Measurements from ENCODE around the gene RIGI. TPM values are rescaled to one million over a fixed set of nuclear protein-coding genes. Genes with fewer than 3 reads are reported as not detected.

Gene RIGI
- total and polyA plus RNA-seq, 2 donors (not counting 1 experiment from before 2014, with no cell fraction given) = 7.6 to 24.9 TPM

DNA sequence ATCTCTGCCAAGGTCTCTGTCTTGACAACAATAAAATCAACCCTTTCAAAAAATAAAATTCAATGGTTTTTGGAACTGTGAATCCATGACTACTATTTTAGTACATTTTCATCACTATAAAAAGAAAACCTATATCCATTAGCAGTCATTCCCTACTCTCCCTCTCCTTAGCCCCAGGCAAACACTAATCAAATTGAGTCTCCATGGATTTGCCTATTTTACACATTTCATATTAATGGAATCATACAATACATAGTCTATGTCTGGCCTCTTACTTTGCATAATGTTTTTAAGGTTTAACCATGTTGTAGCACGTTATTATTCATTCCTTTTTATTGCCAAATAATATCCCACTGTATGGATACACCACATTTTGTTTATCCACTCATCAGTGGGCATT is 24.1 kb downstream of the RIGI start:
- Histone ChIP-seq H3K9me3 (ENCODE audit: control extremely low read depth in 1 of 3, control insufficient read depth in 2 of 3, insufficient read depth in 1 of 3, low read length in 2 of 3) (no peaks in the 10 kb centered on the region), H3K36me3 (replicated peaks in 1 of 2; ENCODE audit: control extremely low read depth in 1 of 2, control insufficient read depth in 1 of 2, extremely low read depth in 1 of 2, insufficient read depth in 2 of 2, low read length in 1 of 2) (peaks cover 6 to 34% of the 10 kb centered on the region in 2 experiments), H3K79me2 (ENCODE audit: control insufficient read depth, insufficient read depth, low read length) (peaks cover 7% of the 10 kb centered on the region), H4K20me1 (ENCODE audit: control insufficient read depth, insufficient read depth, low read length, poor library complexity, severe bottlenecking) (peaks cover 15% of the 10 kb centered on the region), H3K9ac (ENCODE audit: low read length) (no peak overlapping the region), H3K4me2 (replicated peaks; ENCODE audit: low read depth, low read length, poor library complexity, severe bottlenecking) (no peak overlapping the region), H3K4me3 (ENCODE audit: control extremely low read depth in 1 of 5, extremely low read depth in 1 of 5, insufficient read depth in 1 of 5, low read depth in 2 of 5, low read length in 4 of 5) (no peak overlapping the region), H3K27ac (ENCODE audit: low read length in 2 of 2) (no peak overlapping the region), H3K27me3 (replicated peaks in 1 of 4; ENCODE audit: control extremely low read depth in 1 of 4, control insufficient read depth in 3 of 4, insufficient read depth in 4 of 4, low read length in 3 of 4) (no peaks in the 10 kb centered on the region), H2AFZ (ENCODE audit: insufficient read depth, low read depth, low read length, poor library complexity, severe bottlenecking) (no peak overlapping the region), H3K4me1 (ENCODE audit: control insufficient read depth in 2 of 2, insufficient read depth in 2 of 2, low read length in 2 of 2) (no peaks in the 10 kb centered on the region)
- H3K27ac Mint-ChIP-seq = no peak overlapping the region
- intact Hi-C loops (cut with micrococcal nuclease) = no loop called here
- H3K4me3 Mint-ChIP-seq = no peak overlapping the region
- no peaks in the 10 kb centered on the region for H3K4me1 Mint-ChIP-seq
- no peaks in the 10 kb centered on the region for H3K9me3 Mint-ChIP-seq (ENCODE audit: insufficient read depth)
- no peaks in the 10 kb centered on the region for H3K27me3 Mint-ChIP-seq
- TF ChIP-seq CTCF (IDR thresholded peaks at IDR 0.05) (no peak), EZH2 (IDR thresholded peaks at IDR 0.05; ENCODE audit: borderline replicate concordance, insufficient read depth, low read depth, low read length, poor library complexity, severe bottlenecking) (no peak)
- POLR2A ChIA-PET = no interaction called here
- no CpG with 5 or more reads among the region's 1 CpG for WGBS (ENCODE audit: insufficient coverage)
- ATAC-seq (ENCODE audit: low read depth) (no peak), DNase-seq (no peak)
- CTCF ChIA-PET = no interaction called here

GRCh38 chr9:32500768-32501167 is 25.2 kb downstream of the RIGI start:
- Histone ChIP-seq H3K27me3 (replicated peaks in 1 of 4; ENCODE audit: control extremely low read depth in 1 of 4, control insufficient read depth in 3 of 4, insufficient read depth in 4 of 4, low read length in 3 of 4) (no peaks in the 10 kb centered on the region), H3K36me3 (replicated peaks in 1 of 2; ENCODE audit: control extremely low read depth in 1 of 2, control insufficient read depth in 1 of 2, extremely low read depth in 1 of 2, insufficient read depth in 2 of 2, low read length in 1 of 2) (peaks cover 11 to 42% of the 10 kb centered on the region in 2 experiments), H3K9me3 (ENCODE audit: control extremely low read depth in 1 of 3, control insufficient read depth in 2 of 3, insufficient read depth in 1 of 3, low read length in 2 of 3) (no peaks in the 10 kb centered on the region), H3K4me1 (ENCODE audit: control insufficient read depth in 2 of 2, insufficient read depth in 2 of 2, low read length in 2 of 2) (no peaks in the 10 kb centered on the region), H3K79me2 (ENCODE audit: control insufficient read depth, insufficient read depth, low read length) (peaks cover 2% of the 10 kb centered on the region), H3K4me2 (replicated peaks; ENCODE audit: low read depth, low read length, poor library complexity, severe bottlenecking) (no peak overlapping the region), H4K20me1 (ENCODE audit: control insufficient read depth, insufficient read depth, low read length, poor library complexity, severe bottlenecking) (peaks cover 15% of the 10 kb centered on the region), H3K4me3 (ENCODE audit: control extremely low read depth in 1 of 5, extremely low read depth in 1 of 5, insufficient read depth in 1 of 5, low read depth in 2 of 5, low read length in 4 of 5) (no peak overlapping the region), H3K27ac (ENCODE audit: low read length in 2 of 2) (no peak overlapping the region), H3K9ac (ENCODE audit: low read length) (no peak overlapping the region), H2AFZ (ENCODE audit: insufficient read depth, low read depth, low read length, poor library complexity, severe bottlenecking) (no peak overlapping the region)
- WGBS (ENCODE audit: insufficient coverage) = 86% methylated on average over 1 of the region's 2 CpGs
- ChIA-PET CTCF (no interaction called here), POLR2A (no interaction called here)
- ATAC-seq (ENCODE audit: low read depth) = no peak
- Mint-ChIP-seq H3K27me3 (no peaks in the 10 kb centered on the region), H3K27ac (no peak overlapping the region), H3K9me3 (ENCODE audit: insufficient read depth) (no peaks in the 10 kb centered on the region), H3K4me1 (no peaks in the 10 kb centered on the region), H3K4me3 (no peak overlapping the region)
- TF ChIP-seq EZH2 (IDR thresholded peaks at IDR 0.05; ENCODE audit: borderline replicate concordance, insufficient read depth, low read depth, low read length, poor library complexity, severe bottlenecking) (no peak), CTCF (IDR thresholded peaks at IDR 0.05) (no peak)
- no peak for DNase-seq
- intact Hi-C loops (cut with micrococcal nuclease) = no loop called here
